Measurements from ENCODE around the gene TICRR.
A peak's percentile ranks its signal among the peaks of the same experiment; 100 is the strongest.

TICRR gene

GRCh38 chr15:89630260-89630659 is 55.0 kb downstream of the TICRR start:
- DNase-seq = no peak

DNA sequence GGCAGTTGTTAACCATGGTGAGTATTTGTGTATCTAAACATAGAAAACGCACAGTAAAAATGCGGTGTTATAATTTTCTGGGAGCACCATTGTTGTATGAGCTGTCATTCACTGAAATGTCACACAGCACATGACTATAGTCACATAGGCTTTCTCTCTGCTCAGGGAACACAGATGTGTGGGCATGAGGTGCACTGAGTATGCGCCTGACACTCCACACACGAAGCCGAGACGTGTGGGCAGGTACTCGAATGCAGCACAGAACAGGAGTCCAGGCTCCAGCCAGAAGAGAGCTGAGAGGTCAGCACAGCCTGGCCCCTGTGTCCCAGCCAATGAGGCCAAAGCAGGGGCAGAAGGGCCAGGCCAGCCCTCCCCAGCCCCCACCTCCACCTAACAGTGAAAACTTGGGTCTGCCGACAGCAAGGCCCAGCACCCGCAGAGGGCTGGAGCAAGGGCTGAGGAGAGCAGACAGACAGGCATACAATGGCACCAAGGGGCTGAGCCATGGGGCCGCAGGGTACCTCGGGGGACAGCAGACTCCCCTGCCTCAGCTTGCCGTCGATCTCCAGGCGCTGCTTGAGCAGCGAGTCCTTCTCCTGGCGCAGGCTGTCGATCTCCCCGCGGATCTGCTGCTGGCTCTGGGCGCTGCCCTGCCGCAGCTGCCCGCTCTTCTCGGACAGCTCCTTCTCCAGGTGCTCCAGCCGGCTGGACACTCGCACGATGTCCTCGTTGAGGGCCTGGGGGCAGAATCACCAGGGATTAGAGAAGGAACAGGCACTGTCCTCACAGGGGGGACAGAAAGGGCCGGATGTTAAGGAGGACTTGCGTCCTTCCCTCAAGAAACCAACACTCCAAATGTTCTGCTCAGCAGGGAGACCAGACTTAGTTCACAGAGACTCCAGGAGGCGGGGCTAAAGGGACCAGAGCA is 56.0 kb downstream of the TICRR start:
- no peak for DNase-seq

DNA sequence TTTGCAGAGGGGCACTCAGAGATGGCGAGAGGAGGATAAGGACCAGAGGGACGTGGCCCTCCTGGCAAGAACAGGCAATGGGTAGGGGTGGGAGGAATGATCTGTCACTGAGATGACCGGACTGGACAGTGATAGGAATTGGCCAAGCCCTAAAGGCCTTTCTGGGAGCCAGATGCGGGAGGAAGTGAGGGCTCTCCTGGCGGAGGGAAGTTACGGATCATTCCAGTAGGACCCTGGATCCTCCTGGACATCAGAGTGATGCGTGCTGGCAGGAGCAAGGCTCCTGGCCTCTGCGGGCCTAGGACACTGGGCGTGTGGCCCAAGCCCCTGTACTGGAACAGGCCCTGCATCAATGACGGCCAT is 56.6 kb downstream of the TICRR start:
- DNase-seq = no peak

GRCh38 chr15:89632563-89633430 is 57.5 kb downstream of the TICRR start:
- no peak for DNase-seq

- DNase-seq = no peak
Measured at GRCh38 chr15:89633585-89633984, 58.3 kb downstream of the TICRR start.

- no peak for DNase-seq
Measured at GRCh38 chr15:89640245-89640644, 65.0 kb downstream of the TICRR start.

- no peak for DNase-seq
Measured at GRCh38 chr15:89641053-89641452, 65.8 kb downstream of the TICRR start.

- no peak for DNase-seq
Measured at GRCh38 chr15:89642106-89642505, 66.8 kb downstream of the TICRR start.

DNA sequence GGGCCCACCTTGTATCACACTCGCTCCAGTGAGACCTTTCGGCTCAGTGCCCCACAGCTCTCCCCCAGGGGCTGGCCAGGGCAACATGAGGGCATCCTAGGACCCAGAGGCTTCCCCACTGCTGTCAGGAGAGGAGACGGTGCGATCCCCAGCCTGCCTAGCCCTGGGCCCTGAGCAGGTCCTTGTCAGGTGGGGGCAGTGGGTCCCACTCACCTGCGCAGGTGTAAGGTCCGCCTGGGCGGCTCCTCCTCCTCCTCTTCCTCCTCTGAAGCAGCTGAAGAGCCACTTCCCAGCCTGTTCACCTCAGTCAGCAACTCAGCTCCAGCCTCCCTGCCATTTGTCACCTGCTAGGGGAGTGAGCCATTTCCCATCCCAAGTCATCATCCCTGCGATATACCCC is 70.4 kb downstream of the TICRR start:
- no peak for DNase-seq

GRCh38 chr15:89646416-89647141 is 71.3 kb downstream of the TICRR start:
- DNase-seq = no peak

DNA sequence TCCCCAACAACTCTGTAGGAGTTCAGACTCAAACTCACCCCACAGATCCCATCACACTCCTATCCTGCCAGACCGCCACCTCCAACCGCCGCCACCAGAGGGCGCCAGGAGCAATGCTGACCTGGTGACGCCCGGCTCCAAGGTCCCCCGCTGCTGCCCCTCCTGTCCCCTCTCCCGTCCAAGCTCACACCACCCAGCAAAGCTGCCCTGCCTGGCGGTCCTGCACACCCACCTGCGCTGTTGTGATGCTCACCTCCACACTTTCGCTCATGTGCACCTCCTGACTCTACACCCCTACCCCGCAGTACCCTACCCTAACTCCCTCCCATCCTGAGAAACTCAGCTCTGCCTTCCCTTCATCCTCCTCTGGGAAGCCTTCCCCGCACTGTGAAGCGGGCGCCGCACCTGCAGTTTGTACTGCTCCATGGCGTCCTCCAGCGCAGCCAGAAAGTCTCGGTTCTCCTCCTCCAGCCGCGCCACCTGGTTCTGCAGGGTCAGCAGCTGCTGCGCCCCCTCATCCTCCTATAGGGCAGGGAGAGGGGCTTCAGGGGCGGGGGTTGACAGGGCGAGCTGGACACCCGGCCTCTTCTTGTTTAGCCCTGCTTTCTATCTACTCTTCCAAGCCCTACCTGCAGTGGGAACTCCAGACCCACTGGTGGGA is 72.1 kb downstream of the TICRR start:
- DNase-seq = peak; percentile 63

- no peak for DNase-seq
Measured at GRCh38 chr15:89648106-89649012, 73.1 kb downstream of the TICRR start.

DNA sequence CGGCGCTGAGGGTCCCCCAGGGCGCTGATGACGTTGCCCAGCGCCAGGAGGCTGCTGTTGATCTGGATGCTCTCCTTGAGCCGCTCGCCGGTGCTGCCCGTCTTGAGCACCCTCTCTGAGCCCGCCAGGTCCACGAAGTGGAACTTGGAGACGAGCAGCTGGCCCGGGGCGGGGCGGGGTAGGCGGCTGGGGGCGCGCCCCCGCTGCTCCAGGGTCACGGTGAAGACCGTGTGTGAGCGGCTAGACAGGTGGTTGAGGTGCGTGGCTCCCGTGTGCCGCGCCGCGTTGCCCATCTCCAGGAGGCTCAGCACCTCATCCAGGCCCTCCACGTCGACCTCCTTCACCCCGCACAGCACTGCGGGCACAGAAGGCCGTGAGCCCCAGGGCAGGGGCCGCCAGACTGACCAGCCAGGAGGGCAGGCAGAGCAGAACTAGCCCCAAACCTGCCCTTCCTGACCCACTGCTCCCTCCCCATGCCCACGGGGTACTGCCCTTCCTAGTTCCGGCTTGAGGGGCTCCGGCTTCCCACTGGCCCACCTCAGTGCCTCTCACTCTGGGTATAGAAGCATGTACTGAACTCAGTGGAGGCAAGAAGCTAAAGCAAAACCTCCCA is 73.8 kb downstream of the TICRR start:
- no peak for DNase-seq

GRCh38 chr15:89649716-89650115 is 74.4 kb downstream of the TICRR start:
- DNase-seq = no peak

DNA sequence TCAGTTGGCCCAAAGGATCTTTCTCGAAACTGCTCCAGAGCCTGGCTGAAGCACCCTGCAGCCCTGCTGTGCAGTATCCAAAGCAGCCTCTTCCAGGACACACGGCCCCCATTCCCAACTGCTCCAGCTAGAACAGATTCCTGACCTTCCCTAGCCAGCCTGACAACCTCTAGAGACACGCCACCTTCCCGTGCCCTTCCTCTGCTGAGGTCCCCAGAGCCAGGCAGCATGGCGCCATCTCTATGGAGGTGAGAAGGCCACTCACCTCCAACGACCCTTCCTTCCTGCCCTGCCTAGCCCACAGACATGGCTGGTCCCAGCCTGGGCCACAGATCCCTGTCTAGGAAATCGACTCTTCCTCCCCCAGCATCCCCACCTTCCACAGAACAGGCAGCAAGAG is 76.9 kb downstream of the TICRR start:
- no peak for DNase-seq

DNA sequence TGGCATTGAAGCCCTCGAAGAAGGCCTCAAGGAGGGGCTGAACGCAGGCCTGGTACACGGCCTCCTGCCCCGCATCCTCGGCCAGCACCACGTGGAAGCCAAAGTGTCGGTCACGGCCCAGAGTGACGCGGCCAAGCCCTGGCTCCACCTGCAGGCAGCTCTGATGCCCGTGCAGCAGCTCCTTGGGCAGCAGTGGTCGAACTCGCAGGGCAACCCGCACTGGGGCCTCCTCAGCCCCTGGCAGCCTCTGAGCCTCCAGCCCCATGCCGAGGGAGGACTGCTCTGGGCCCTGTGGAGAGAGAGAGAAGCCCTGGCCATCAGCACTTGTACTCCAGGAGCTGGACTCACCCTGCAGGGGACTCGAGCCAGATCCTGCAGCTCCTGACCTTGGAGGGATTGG is 77.4 kb downstream of the TICRR start:
- DNase-seq = no peak

- DNase-seq = no peak
Measured at GRCh38 chr15:89653578-89653977, 78.3 kb downstream of the TICRR start.

DNA sequence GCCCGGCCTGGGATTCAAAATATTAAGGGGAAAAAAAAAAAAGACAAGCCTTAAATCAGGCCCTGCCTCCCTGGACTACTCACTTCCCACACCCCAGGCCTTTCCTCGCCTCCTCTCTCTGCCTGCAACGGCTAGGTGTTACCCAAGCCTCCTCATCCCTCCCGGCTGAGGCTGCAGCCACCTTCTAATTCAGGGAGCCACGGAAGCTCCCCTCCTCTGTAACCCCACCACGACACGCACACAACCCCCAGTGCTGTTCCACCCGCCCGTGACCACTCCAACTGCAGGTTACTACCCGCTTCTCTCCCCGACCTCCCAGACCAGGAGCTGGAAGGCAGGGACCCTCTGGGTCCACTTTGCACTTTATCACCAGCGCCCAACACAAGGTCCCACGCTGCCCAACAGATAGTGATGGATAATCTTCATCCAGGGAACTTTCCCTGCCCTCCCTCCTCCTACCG is 79.1 kb downstream of the TICRR start:
- no peak for DNase-seq

DNA sequence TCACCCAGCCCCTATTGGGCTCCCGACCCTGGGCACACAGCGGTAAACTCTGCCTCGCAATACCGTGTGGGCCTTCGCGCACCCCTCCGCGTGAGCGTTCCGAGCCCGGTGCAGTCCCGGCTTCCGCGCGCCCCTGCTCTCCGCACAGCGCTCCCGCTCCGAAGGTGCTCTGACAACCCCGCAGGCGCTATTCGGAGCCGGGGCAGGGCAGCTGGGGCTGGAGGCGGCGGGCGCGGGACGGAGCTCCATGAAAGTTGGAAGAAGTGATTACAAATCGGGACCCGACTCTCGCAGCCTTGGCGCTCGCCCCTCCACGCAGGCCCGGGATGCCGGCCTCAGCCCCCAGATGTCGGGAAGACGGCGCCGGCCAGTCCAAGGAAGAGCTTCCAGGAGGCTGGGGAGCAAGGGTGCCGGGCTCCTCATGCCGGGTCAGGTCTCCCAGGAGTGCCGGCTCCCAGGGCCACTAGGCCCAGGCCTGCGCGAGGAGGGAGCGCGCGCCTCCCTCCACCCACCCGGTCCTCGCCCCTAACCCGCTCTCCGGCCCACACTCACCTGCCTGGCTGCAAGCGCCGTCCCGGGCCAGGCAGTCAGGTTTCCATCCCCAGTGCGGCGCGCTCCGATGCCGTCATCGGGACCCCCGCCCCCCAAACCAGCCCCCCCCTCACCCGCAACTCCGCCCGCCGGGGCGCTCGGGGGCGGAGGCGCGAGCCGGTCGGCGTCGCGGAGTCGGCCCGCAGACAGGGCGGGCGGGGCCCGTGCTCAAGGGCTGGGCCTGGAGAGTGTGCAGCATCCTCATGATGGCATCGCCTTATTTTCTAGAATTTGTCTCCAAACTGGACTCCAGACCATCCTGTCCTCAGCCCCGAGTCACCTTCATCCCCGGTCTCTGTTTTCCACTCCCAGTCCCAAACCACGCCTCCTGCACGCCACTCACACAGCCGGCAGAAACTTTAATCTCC is 79.9 kb downstream of the TICRR start, which contains the start of gene KIF7:
TSS of gene KIF7 (minus strand) at position 621 of the 959 bp plus-strand sequence. CDS start 2,537 bp downstream, outside the sequence.
- DNase-seq = no peak

Measured in CD4-positive, alpha-beta T cell treated with Interleukin-17A for 4 hours (primary cell).